ENCODE data around the gene ARHGAP24.
"Not testable (repeated sequence)": the region's sequence is repeated elsewhere in the genome, so short reads cannot be mapped to it uniquely, and the experiment has no call there.

Gene ARHGAP24

DNA sequence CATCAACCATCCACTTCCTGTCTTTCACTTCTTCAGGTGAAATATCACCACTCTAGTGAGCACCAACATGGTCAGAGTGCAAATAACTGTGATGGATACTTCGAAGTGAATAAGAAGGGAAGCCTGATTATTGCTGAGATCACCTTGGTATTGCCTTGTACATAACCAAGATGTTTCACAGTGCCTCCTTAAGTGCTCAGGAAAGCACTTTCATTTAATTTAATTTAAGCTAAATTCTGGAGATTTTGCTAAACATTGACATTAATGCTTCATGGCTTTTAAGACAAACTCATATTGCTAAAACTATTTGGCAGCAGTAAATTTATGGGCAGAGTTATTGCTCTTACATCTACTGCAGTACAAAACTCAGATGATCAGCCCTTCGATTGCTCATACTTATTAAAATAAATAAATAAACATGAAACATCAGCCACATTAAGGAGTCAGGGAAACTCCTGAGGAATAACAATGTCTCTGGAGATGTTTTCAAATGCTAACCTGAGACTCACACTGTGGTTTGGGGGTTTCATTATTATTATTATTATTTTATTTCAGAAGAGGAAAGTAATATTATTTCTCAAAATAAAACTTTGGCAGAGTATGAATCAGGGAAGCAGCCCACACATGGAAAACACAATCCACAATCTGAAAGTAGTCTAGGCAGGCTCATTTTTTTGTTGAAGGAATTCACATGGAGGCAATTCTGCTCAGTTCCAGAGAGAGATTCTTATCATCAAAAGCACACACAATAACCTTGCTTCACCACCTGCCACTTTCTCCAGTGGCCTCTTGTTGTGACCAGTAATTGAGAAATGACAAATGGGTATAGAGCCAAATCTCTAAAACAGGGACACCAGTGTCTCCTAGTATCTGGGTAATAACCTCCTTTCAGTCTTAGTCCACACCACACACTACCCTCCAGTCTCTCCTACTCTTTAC, 540.7 kb downstream of the ARHGAP24 start:
- no peak for DNase-seq (ENCODE audit: low read depth in 2 of 2)

- DNase-seq (ENCODE audit: low read depth in 2 of 2): no peak
Observed at GRCh38 chr4:86019362-86019761, 544.4 kb downstream of the ARHGAP24 start.

DNA sequence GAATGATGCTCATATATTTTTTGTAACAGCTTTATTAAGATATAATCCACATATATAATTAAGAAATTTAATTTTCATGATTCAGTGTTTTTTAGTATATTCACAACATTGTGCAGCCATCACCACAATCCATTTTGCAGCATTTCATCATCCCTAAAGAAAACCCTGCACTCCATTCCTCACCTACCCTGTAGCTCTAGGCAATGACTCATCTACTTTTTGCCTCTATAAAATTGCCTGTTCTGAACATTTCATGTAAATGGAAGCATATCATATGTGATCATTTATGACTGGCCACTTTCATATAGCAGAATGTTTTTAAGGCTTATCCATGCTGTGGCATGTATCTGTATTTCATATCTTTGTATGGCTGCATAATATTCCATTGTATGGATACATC, 545.0 kb downstream of the ARHGAP24 start:
- no peak for DNase-seq (ENCODE audit: low read depth in 2 of 2)

GRCh38 chr4:86021671-86022070, 546.7 kb downstream of the ARHGAP24 start:
- not testable (repeated sequence) for DNase-seq (ENCODE audit: low read depth in 2 of 2)

- DNase-seq (ENCODE audit: low read depth in 2 of 2): no peak
Observed at GRCh38 chr4:86026720-86027119, 551.8 kb downstream of the ARHGAP24 start.

GRCh38 chr4:86031927-86032326, 557.0 kb downstream of the ARHGAP24 start:
- DNase-seq (ENCODE audit: low read depth in 2 of 2): no peak

- DNase-seq (ENCODE audit: low read depth in 2 of 2): no peak
Observed at GRCh38 chr4:86032476-86033022, 557.6 kb downstream of the ARHGAP24 start.

DNA sequence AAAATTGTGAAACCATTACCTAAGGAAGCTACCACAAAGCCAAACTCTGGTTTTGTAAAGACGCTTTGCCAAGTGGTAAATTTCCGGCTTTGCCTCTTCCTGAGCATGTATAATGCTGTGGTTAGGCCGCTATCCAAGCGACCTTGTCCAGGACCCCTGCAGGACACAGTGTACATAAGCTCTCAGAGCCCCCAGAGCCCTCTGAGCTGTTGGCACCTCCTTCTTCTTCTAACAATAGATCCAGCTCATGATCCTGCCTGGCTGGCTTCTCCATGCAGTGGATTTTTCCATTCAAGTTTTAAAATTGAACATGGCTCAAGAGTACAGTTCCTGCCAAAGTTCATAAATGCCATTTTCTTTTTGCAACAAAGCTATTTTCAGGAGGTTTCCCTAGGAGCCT, 558.2 kb downstream of the ARHGAP24 start:
- DNase-seq (ENCODE audit: low read depth in 2 of 2): no peak

DNA sequence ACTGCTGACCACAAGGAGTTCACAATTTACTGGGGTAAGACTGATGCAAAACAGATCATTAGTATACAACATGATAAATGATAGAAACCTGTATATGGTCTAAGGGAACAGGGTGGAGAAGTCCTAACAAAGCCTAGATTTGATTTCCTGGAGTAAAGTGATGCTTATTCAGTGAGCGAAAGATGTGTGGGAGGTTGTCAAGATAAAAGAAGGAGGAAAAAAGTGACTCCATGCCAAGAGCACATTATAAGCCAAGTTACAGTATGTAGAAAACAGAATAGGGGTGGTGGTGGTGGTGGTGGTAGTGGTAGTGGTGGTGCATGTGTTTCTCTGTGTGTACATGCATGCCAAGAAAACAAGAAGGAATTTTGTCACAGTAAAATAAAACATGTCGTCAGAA, 559.7 kb downstream of the ARHGAP24 start:
- no peak for DNase-seq (ENCODE audit: low read depth in 2 of 2)

- DNase-seq (ENCODE audit: low read depth in 2 of 2): no peak
Observed at GRCh38 chr4:86035688-86036087, 560.7 kb downstream of the ARHGAP24 start.

- DNase-seq (ENCODE audit: low read depth in 2 of 2): no peak
Observed at GRCh38 chr4:86036736-86037135, 561.8 kb downstream of the ARHGAP24 start.

DNA sequence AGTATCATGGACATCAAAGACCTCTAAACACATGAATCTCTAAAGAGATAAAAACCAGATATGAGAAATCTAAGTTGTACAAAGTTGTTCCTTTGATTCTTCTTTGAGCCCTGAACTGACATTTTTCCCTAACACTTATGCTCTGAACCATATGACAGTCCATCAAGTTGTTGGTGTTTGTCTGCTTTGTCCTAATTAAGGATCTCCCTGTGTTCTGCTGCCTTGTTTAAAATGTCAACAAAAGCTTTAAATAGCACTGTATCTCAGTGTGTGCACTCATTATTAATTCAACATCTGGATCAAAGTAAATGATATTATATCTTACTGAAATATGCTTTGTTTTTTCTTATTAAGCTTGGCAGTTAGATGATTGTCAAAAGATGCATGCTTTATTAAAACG, 563.1 kb downstream of the ARHGAP24 start:
- no peak for DNase-seq (ENCODE audit: low read depth in 2 of 2)

DNA sequence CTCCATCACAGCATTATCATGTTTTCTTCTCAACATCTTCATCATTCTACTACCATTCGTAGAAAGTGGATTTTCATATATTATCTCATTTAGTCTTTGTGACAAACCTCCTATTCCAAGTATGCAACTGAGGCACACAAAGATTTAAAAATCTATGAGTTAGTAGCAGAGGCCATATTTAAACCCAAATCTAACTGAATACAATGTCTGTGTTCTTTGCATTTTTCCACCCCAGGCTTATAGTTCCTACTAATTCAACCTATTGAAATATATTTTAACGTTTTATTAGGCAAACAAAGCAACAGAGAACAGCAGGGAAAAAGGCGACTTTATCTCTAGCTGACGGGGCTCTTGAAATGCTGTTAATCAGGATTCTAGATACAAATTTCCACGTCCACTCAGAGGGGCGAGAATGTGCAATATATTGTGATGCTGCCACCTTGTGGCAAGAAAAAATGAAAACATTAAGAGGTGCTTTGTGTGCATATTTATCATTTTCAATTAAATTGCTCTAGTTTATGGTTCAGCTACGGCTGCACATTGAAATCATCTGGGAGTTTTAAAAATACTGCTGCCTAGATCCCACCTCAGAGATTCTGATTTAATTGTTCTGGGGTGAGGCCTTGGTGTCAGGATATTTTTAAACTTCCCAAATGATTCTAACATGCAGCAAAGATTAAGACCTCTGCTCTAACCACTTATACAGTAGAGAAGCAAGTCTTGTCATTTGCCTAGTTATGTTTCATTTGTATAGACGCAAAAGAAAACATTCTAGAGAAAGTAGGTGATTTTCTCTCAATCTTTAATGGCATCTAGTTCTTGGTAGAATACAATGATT, 569.0 kb downstream of the ARHGAP24 start:
- DNase-seq (ENCODE audit: low read depth in 2 of 2): no peak

DNA sequence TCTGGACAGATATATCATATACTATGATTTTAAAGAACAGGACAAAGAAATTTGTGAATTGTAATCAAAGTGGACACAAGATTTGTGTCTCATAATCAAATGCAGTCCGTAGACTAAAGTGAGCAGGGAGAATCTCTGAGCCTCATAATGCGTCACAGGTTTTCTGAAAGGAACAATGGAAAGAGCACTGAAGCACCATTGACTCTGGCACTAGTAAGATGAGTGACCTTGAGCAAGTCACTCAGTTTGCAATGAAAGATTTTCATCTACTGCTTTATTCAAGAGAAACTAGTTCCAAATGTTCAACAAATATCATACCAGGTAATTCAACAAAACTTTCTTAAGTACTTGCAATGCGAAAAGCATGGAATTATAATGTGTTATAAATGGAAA, 569.6 kb downstream of the ARHGAP24 start:
- no peak for DNase-seq (ENCODE audit: low read depth in 2 of 2)

DNA sequence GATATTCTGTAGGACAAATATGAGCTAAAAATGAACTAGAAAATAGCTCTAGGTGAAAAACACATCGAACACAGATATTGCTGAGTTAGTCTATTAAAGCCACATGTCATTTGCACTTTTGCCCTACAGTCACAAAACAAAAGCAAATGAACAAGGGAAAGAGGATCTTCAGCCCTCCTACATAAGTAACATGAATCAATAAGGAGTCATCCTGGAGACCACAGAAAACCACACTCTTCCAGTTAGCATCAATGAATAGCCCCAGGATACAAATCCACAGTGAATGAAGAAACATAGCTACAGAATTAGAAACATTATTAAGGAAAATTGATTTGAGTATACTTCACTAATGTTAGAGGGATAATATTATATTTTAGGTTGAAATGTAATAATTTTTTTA, 573.5 kb downstream of the ARHGAP24 start:
- DNase-seq (ENCODE audit: low read depth in 2 of 2): no peak

GRCh38 chr4:86050496-86050895, 575.5 kb downstream of the ARHGAP24 start:
- DNase-seq (ENCODE audit: low read depth in 2 of 2): no peak

Data from stimulated activated CD8-positive, alpha-beta memory T cell treated with anti-CD3 and anti-CD28 coated beads, Interleukin-15, amount 100 ng/mL, for 4 hours (primary cell).